Kidney epithelial cell (primary cell): ENCODE measurements around the gene VWA7. TPM values are rescaled to one million over a fixed set of nuclear protein-coding genes. Genes with fewer than 3 reads are reported as not detected.

ENCODE experiments used
- DNase-seq: peaks from one replicate; pipeline ENCODE4 v3.0.0-alpha.2; 2010; ENCODE audit warnings: low read depth
- H3K27me3 ChIP-seq: 2 replicates; pipeline ENCODE4 v1.6.0; 2011; ENCODE audit warnings: low read length; ENCODE audit not compliant: control insufficient read depth, insufficient read depth
- H3K36me3 ChIP-seq: 2 replicates; pipeline ENCODE4 v1.5.1; 2011; ENCODE audit warnings: low read length; ENCODE audit not compliant: control insufficient read depth, insufficient read depth
- H3K4me3 ChIP-seq: 2 replicates; pipeline ENCODE4 v1.5.1; 2011; ENCODE audit warnings: low read depth, mild to moderate bottlenecking, control low read depth, low read length
- total RNA-seq: library from RNA; depleted of rRNA; stranded (reverse); fragments of >200 nt; gene quantifications from 2 replicates; pipeline ENCODE4 v1.2.3, GENCODE V29; 2015
- TF ChIP-seq, protein P1 (sequence below): IDR thresholded peaks from 2 replicates; pipeline ENCODE4 v1.5.1; 2011; ENCODE audit warnings: mild to moderate bottlenecking, moderate library complexity, low read length, control low read depth, inconsistent platforms; ENCODE audit not compliant: insufficient read depth, poor library complexity, severe bottlenecking

The VWA7 gene
- total RNA-seq, 1 donor from 2014 or later = 3.1 TPM

DNA sequence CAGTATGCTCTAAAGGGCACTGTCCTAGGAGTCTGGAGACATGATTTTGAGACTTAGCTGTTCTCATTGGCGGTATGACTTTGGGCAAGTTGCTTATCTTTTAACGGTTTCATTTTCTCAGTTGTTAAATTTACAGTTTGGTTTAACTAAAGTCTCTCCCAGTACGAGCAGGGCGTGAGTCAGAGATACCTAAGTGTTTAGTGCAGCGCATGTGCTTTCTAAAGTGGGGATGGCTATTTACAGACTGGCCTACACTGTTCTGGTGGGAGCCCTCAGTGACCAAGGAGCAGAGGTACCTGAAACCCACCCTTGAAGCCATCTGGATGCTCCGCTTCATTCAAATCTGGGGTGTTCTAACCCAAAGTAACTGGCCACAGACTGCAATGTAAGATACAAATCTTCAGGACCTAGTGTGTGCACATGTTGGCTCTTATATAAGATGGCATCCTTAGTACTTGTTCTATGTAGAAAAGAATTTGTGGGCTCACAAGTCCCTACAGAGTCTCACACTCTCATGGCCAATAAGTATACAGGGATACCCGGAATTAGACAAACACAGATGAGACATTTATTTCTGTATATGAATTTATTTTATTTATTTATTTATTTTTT lies 26.6 kb downstream of the VWA7 start:
- no peak for DNase-seq
- Histone ChIP-seq H3K27me3 (no peaks in the 10 kb centered on the region), H3K36me3 (no peaks in the 10 kb centered on the region), H3K4me3 (no peak overlapping the region)
- TF ChIP-seq, protein P1, sequence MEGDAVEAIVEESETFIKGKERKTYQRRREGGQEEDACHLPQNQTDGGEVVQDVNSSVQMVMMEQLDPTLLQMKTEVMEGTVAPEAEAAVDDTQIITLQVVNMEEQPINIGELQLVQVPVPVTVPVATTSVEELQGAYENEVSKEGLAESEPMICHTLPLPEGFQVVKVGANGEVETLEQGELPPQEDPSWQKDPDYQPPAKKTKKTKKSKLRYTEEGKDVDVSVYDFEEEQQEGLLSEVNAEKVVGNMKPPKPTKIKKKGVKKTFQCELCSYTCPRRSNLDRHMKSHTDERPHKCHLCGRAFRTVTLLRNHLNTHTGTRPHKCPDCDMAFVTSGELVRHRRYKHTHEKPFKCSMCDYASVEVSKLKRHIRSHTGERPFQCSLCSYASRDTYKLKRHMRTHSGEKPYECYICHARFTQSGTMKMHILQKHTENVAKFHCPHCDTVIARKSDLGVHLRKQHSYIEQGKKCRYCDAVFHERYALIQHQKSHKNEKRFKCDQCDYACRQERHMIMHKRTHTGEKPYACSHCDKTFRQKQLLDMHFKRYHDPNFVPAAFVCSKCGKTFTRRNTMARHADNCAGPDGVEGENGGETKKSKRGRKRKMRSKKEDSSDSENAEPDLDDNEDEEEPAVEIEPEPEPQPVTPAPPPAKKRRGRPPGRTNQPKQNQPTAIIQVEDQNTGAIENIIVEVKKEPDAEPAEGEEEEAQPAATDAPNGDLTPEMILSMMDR = no peak

DNA sequence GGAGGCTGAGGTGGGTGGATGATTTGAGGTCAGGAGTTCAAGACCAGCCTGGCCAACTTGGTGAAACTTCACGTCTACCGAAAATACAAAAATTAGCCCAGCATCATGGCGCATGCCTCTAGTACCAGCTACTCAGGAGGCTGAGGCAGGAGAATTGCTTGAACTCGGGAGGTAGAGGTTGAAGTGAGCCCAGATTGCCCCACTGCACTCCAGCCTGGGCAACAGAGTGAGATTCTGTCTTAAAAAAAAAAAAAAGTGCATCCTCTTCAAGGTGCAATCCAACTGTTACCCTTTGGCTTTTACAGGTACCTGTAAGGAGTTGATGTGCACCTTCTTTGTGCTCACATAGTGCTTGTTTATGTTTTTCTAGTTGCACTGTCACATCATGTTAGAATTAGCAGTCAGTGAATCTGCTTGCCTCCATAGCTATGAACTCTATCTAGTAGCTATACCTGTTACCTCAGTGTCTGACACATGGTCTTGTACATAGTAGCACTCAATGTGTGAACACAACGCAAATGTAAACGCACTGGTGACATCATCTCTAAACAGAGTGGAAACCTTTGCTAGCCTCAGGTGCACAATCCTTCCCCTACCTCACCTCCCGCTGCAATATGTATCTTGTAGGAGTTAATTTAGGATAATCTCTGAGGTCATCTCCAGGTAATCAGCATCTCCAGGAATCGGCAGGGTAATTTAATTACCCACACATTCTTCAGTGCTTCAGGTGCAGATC lies 27.7 kb downstream of the VWA7 start:
- H3K27me3 ChIP-seq = no peaks in the 10 kb centered on the region
- no peak overlapping the region for H3K4me3 ChIP-seq
- H3K36me3 ChIP-seq = no peaks in the 10 kb centered on the region
- TF ChIP-seq, protein P1 = no peak
- DNase-seq = no peak

DNA sequence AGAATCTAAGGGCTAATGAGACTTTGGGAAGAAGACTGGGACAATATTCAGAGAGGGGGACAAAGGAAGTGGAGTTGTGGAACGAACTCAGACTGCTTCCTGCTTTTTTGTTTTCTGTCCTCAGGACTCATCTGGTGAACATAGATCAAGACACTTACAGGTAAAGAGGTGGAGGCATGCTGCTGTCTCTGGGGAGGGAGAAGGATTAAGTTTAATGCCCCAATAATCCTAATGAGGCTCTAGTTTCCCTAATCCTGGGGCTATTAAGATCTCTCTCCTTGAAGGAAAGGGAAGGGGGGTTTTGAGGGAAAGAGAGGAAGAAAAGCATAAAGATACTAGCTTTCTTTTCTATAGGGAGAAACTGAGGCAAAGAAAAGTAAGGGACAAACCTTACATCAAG lies 32.7 kb downstream of the VWA7 start:
- TF ChIP-seq, protein P1 = no peak
- H3K4me3 ChIP-seq = no peak overlapping the region
- no peak for DNase-seq
- H3K36me3 ChIP-seq = peaks cover 2% of the 10 kb centered on the region
- H3K27me3 ChIP-seq = no peaks in the 10 kb centered on the region

DNA sequence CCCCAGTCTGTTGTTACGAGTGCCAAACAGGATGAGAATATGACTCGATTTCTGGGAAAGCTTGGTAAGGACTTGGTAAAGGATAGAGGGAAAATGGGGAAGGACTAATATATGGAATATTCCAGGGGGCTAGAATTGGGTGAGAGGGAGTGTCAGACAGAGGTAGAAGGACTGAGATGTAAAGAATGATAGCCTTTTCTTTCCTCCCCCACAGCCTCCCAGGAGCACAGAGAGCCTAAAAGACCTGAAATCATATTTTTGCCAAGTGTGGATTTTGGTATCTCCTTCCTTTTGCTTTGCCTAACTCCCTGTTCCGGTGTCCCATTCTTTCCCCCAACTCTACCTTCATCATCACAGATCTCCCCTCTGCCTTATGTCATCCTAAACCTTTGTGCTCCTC lies 34.2 kb downstream of the VWA7 start:
- Histone ChIP-seq H3K27me3 (no peaks in the 10 kb centered on the region), H3K36me3 (peaks cover 2% of the 10 kb centered on the region)
- TF ChIP-seq, protein P1 = no peak

DNA sequence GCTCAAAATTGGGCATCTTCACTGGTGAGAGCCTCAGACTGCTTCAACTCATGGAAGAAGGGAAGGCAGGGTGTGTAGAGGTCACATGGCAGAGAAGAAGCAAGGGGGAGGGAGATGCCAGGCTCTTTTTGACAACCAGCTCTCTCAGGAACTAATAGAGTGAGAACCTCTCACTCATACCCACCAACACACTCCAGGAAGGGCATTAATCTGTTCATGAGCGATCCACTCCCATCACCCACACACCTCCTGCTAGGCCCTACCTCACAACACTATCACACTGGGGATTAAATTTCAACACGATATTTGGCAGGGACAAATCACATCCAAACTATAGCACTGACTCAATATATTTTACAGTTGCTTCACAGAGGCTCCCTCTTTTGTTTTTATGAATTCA lies 35.3 kb downstream of the VWA7 start:
- no peak overlapping the region for H3K4me3 ChIP-seq
- H3K36me3 ChIP-seq = peaks cover 2% of the 10 kb centered on the region
- TF ChIP-seq, protein P1 = no peak
- no peak for DNase-seq
- H3K27me3 ChIP-seq = no peaks in the 10 kb centered on the region

More for the DNA sequence above, 34.2 kb downstream of the VWA7 start:
- no peak overlapping the region for H3K4me3 ChIP-seq
- no peak for DNase-seq
